Measurements from ENCODE around the gene CDC14A.

DNA sequence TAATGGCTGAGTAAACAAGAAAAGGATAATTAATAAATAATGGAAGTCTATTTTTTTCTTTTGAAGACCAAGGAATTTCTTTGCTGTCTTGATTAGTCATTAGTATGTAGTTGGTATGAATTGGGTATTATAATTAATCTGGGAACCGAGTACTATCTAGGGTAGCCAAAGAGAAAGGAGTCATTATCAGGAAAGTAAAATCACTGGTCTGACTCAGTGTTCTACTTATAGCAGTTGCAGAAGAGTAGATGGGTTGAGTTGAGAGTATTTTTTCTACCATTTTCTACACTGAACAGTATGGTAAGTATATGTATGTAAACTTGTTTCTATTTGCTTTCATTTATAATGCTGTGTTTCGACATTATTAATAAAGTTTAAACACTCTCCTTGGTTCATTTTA lies 26.6 kb downstream of the CDC14A start:
- TF ChIP-seq CTCF (conservative IDR thresholded peaks at IDR 0.05 in 1 of 2, IDR thresholded peaks at IDR 0.05 in 1 of 2; ENCODE audit: extremely low read depth in 1 of 2, insufficient read depth in 1 of 2, low read depth in 1 of 2, low read length in 2 of 2) (no peak), EZH2 (IDR thresholded peaks at IDR 0.05; ENCODE audit: borderline replicate concordance, low read length) (no peak)
